NOMO-1 treated with dmso at 0.1 percent for 144 hours (cell line): ENCODE measurements around the gene RASSF5.
"Not testable (repeated sequence)": the region's sequence is repeated elsewhere in the genome, so short reads cannot be mapped to it uniquely, and the experiment has no call there.

Experiments
- DNase-seq: peaks from one replicate; lab custom pipeline; 2025; ENCODE audit not compliant: unreplicated experiment; lab: John Stamatoyannopoulos, UW

Gene RASSF5

GRCh38 chr1:206476058-206476457 lies 31.3 kb upstream of the RASSF5 start:
- no peak for DNase-seq

DNA sequence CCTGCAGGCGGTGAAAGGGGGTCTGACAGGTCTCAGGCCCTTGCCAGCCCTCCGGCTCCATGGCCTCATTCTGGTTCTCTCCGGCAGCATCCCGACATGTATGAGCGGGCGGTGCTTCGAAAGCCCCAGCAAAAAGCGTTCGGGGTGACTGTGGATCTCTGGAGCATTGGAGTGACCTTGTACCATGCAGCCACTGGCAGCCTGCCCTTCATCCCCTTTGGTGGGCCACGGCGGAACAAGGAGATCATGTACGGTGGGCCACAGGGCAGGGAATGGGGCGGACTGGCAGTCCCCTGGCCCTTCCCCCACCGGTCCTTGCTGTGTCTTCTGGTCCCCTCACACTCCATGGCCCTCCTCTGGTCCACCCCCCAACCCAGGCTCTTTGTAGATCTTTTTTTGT lies 30.7 kb upstream of the RASSF5 start:
- DNase-seq: no peak

GRCh38 chr1:206477110-206477509 lies 30.2 kb upstream of the RASSF5 start:
- no peak for DNase-seq

- DNase-seq: no peak
Measured at GRCh38 chr1:206477581-206478380, 29.6 kb upstream of the RASSF5 start.

- no peak for DNase-seq
Measured at GRCh38 chr1:206478746-206479145, 28.6 kb upstream of the RASSF5 start.

GRCh38 chr1:206479183-206480125 lies 27.9 kb upstream of the RASSF5 start:
- DNase-seq: peak; percentile 35

DNA sequence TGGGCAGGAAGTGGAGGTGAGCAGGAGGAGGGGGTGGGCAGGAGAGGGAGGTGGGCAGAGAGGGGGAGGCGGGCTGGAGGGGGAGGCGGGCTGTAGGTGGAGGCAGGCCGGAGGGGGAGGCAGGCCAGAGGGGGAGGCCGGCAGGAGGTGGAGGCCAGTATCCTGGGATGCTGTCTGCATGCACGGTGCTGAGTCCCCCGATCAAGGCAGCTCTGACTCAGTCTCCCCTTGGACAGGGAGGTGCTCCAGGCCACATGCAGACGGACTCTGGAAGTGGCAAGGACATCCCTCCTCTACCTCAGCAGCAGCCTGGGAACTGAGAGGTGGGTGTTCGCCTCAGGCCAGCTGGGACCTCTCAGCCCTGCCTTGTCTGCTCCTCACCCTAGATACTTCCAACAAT lies 27.1 kb upstream of the RASSF5 start:
- DNase-seq: no peak

DNA sequence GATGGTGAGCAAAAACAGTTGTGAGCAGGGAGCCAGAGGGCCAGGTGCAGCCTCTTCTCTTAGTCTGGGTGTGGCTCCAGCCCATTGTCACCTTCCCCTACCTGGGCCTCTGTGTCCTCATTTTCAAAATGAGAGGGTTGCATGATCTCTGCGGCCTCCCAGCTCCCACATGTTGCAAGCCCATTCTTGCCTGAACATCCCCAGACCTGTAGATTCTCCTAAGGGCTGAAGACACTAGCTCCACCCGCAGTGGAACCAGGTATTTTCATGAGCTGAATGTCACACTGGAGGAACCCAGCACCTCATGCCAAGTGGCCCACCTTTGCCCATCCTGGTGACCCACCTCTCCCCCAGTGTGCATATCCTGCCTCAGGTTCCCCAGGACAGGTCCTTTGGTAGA lies 24.7 kb upstream of the RASSF5 start:
- no peak for DNase-seq

DNA sequence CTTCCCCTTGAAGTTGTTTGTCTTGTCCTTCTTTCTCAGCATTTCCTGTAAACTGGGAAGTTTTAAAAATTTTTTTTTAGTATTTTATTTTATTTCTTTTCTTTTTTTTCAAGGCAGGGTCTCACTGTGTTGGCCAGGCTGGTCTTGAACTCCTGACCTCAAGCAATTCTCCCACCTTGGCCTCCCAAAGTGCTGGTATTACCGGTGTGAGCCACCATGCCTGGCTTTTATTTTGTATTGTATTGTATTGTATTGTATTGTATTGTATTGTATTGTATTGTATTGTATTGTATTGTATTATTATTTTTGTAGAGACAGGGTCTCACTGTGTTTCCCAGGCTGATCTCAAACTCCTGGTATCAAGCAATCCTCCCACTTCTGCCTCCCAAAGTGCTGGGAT lies 23.5 kb upstream of the RASSF5 start:
- DNase-seq: not testable (repeated sequence)

DNA sequence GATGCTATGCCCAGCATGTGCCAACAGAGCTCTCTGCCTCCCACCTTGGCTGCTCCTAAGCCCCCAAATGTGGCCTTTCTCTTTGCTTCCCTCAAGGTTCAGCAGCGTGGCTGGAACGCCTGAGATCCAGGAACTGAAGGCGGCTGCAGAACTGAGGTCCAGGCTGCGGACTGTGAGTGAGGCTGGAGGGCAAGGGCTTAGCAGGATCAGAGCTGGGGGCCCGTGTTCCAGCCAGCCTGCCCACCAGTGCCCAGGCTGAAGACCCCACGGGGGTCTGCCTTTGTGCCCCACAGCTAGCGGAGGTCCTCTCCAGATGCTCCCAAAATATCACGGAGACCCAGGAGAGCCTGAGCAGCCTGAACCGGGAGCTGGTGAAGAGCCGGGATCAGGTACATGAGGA lies 22.4 kb upstream of the RASSF5 start:
- no peak for DNase-seq

GRCh38 chr1:206486995-206487788 lies 20.1 kb upstream of the RASSF5 start:
- DNase-seq: no peak

GRCh38 chr1:206487970-206488369 lies 19.4 kb upstream of the RASSF5 start:
- no peak for DNase-seq

GRCh38 chr1:206488466-206488865 lies 18.9 kb upstream of the RASSF5 start:
- DNase-seq: no peak

DNA sequence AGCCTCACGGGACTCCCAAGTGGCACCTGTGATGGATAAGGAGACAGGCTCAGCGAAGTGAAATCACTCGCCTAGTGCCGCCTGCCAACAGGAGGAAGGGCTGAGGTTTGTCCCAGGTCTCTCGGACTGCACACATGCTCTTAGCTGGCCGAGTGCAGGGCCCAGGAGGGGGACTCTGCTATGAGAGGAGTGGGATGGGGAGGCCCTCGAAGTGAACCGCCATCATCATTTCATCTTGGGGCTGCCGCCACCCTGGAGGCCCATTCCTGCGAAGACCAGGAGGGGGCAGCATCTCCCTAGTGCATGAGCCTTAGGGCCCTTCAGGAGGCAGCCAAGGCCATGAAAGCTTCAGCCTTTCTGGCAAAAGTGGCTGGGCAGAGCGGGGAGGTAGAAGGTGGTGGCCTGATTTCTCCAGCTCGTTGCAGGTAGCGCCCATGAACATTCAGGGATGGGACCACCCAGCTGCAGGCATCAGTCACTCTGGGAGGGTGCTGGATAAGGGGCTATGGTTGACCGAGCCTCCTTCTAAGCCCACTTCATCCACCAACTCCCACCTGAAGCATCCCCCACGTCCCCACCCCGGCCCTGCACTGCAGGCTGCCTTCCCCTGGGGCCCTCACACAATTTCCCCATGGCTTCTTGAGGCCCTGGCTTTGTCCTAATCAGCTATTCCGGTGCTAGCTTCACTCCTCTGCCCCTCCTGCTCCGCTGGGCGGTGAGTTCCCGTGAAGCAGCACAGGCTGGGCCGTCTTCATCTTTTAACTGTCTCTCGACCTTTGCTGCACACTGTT lies 17.2 kb upstream of the RASSF5 start:
- peak; percentile 39 for DNase-seq

DNA sequence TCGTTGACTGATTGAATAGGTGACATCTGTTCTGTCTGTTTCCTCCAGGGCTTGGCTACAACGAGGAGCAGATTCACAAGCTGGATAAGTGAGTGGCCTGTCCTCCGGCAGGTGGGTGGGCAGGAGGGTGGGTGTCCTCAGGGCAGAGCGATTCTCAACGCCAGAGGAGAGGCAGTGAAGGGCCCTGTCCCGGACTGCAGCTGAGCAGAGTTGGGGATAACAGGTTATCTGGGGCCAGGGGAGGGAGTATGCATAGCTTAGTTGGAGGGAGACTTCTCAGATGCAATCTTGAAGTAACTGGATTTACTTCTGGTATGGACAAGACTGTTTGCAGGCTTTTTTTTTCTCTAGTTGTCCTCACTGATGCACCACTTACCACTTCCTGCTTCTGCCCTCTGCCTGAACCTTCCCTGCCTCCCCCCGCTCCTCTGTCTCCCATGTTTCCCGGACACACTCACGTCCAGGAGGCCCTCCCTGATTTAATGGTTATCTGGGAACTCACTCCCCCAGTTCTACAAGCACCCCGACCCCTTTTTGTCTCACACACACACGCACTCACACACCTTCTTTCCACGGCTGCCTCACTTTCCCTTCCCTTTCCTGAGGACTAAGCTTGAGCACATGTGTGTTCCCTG lies 16.4 kb upstream of the RASSF5 start:
- DNase-seq: no peak

DNA sequence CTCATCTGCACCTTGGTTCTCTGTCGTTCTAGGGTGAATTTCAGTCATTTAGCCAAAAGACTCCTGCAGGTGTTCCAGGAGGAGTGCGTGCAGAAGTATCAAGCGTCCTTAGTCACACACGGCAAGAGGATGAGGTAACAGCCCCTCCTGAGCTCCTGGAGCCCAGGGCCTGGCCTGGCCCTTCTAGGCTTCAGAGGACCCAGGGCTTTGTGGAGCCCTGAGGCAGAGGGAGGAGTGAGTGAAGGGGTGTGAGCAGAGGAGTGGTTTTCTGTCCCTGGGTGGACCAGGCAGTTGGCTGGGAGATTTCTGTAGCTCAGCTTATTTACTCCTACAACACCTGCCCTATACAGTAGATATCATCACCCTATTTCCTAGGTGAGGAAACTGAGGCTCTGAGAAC lies 15.7 kb upstream of the RASSF5 start:
- no peak for DNase-seq

GRCh38 chr1:206492589-206492988 lies 14.7 kb upstream of the RASSF5 start:
- no peak for DNase-seq

DNA sequence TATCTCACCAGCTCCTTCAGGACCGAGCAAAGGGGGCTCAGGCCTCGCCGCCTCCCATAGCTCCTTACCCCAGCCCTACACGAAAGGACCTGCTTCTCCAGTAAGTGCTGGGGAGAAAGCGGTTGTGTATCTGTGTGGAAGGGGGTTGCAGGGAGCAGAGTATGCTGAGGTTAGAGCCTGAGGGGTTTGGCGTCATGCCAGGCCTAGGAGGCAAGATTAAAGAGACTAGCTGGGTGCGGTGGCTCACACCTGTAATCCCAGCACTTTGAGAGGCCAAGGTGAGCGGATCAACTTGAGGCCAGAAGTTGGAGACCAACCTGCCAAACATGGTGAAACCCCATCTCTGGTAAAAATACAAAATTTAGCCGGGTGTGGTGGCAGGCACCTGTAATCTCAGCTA lies 14.1 kb upstream of the RASSF5 start:
- no peak for DNase-seq

DNA sequence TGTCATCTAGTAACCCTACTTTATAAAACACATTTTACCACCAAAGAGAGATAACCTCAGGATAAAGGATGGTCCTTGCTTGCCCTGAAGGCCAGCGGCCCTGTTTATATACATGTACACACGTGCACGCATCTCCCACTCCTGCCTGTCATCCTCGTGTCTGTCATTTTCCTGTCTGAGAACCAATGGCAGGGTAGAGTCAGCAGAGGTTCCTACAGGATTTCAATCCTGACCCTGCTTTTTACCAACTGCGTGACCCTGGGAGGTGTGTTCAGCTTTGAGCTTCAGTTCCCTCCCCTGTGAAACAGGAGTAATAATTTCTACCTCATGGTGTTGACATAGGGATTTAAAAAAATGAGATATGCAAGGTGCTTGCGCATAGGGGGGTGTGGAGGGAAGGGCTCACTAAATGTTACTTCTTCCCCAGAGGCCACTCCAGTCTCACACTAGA lies 12.3 kb upstream of the RASSF5 start:
- no peak for DNase-seq

GRCh38 chr1:206495493-206496046 lies 11.8 kb upstream of the RASSF5 start:
- DNase-seq: no peak
